GM08714 (cell line): Measurements from ENCODE around the gene SPARC.

Experiments
- H3K4me3 ChIP-seq: fragments of 200-500 bp; sonication (Bioruptor generic); 2 replicates; pipeline ENCODE4 v1.5.1; 2014; ENCODE audit warnings: mild to moderate bottlenecking, low read length, inconsistent platforms
- ZNF274 ChIP-seq: IDR thresholded peaks from 2 replicates; pipeline ENCODE4 v1.6.1; 2012; ENCODE audit warnings: mild to moderate bottlenecking, low read depth, low read length

SPARC gene

GRCh38 chr5:151665613-151666012, 21.1 kb downstream of the SPARC start:
- no peak for TF ChIP-seq ZNF274
- no peak overlapping the region for H3K4me3 ChIP-seq

- no peak for TF ChIP-seq ZNF274
Measured at GRCh38 chr5:151664694-151665585, 21.8 kb downstream of the SPARC start.

DNA sequence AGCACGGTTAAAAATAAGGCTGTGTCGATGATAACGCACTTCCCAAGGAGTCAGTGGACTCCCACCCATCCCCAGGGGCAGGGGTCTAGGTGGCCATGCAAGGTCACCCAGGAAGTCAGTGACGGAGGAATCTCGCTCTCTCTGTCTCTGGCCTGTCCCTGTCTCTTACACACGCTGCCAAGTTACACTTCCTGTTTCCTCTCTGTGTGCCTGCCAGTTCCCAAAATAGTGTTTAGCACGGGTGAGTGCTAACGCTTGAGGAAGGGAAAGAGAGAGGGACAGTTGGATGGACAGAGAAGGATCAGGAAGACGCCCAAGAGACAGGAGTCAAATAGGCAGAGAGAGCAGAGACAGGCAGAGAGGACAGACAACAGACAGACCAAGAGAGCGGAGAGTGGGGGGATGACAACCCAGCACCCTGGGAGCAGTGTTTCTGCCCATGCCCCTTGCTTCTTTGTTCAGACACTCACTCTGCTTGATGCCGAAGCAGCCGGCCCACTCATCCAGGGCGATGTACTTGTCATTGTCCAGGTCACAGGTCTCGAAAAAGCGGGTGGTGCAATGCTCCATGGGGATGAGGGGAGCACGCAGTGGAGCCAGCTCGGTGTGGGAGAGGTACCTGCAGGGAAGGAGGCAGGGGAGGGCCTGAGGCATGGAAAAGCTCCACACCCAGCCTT, 23.0 kb downstream of the SPARC start:
- no peak for TF ChIP-seq ZNF274
- no peak overlapping the region for H3K4me3 ChIP-seq

More at GRCh38 chr5:151664694-151665585, 21.8 kb downstream of the SPARC start:
- H3K4me3 ChIP-seq = no peak overlapping the region

DNA sequence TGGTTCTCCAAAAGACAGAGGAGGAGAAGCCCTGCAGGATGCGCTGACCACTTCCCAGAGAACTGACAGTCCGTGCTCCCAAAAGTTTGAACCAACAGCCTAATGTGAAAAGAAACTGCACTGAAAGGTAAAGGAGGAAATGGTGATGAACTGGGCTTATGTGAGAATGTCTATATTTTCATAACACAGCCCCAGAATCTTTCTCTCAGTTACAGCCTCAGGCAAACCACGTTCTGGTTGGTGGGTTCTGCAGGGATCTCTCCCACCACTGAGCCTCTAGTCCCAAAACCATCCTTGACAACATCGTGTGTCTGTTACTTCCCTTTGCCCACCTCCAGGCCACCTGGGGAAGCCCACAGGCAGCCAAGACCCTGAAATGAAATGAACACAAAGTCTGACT, 23.9 kb downstream of the SPARC start:
- no peak for TF ChIP-seq ZNF274
- H3K4me3 ChIP-seq = no peak overlapping the region; the same call in 1 of the 2 replicates

DNA sequence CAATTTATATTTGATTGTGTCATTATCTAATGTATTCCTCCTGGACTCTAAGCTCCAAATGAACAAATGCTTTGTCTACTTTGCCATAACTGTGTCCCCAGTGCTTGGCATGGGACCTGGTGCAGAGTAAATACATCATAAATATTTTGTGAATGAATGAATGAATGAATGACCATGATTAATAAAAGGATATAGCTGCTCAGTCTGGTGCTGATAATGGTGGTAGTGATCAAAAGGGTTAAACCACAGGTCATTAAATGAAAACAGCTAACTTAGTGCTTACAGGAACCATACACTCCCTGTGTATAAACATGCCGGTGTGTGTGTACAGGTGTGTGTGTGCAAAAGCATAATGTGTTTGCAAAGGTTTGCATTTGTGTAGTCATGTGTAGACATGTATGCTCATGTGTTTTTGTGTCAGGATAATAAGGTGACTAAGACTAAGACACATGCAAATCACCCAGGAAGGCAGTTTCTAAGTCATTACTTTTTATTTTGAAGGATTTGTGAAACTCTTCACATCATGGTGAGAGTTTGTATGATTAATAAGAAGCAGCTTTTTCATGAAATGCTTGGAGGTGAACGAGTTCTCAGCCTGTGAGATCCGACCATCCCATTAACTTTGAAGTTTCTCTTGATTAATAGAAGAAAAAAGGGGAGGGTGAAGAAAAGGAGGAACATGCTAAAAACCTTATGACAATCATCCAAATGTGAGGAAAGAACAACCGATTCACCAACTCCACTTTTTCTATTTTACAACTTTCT, 24.6 kb downstream of the SPARC start:
- no peak overlapping the region; the same call in 1 of the 2 replicates for H3K4me3 ChIP-seq
- no peak for TF ChIP-seq ZNF274

DNA sequence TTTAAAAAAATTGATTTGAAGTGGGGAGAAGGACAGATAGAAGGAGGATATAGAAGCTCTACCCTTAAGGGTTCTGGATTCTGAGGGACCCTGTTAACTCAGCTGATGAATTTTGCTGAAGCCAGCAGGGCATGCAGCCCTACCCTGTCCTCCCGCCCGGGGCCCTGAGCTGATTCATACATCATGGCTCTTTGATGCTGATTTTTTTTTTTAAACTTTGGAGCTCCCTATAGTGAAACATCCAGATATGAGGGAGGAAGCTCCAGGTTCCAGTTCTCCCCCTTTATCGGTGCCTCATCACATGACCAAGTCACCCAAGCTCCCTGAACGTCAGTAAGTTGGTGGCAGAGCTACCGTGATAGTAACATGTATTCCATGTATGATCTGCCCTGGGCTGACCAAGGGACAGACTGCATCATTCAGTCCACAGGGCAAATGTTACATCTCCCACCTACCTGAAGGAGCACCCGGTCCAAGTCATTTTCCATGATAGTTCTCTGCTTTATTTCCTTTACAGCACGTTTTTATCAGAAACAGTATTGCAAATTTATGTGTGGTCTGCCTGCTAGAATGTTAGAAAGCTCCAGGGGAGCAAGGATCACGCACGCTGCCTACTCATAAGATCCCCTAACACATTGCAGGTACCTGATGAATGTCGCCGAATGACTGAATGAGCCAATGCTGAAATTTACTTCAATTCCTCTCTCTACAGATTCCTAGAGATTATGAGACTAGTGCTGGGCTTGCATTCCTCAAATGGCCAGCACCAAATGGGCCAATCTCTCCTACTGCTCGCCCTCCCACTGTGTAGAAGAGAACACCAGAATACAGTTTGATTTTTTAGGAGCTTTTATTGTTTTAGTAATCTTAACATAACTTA, 25.9 kb downstream of the SPARC start:
- H3K4me3 ChIP-seq = no peak overlapping the region
- TF ChIP-seq ZNF274 = no peak

- H3K4me3 ChIP-seq = no peak overlapping the region
- TF ChIP-seq ZNF274 = no peak
Measured at GRCh38 chr5:151659001-151659754, 27.5 kb downstream of the SPARC start.

DNA sequence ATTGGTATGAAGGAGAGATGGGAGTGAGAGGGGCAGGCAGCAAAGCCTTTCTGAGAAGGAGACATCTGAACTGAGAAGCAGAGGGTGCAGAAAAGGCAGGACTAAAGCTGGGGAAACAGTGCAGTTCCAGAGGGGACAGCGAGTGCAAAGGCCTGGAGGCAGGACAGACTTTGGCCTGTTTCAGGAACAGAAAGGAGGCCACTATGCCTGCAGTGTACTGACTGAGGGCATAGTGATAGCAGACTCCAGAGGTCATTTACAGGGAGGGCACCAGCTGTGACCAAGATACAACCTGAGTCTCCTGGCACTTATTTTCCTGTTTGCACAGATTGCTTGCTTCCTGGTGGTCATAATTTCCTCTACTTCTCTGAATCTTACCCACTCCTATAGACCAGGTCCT, 29.6 kb downstream of the SPARC start:
- no peak for TF ChIP-seq ZNF274
- H3K4me3 ChIP-seq = no peak overlapping the region

GRCh38 chr5:151656311-151656710, 30.4 kb downstream of the SPARC start:
- TF ChIP-seq ZNF274 = no peak
- H3K4me3 ChIP-seq = no peak overlapping the region

DNA sequence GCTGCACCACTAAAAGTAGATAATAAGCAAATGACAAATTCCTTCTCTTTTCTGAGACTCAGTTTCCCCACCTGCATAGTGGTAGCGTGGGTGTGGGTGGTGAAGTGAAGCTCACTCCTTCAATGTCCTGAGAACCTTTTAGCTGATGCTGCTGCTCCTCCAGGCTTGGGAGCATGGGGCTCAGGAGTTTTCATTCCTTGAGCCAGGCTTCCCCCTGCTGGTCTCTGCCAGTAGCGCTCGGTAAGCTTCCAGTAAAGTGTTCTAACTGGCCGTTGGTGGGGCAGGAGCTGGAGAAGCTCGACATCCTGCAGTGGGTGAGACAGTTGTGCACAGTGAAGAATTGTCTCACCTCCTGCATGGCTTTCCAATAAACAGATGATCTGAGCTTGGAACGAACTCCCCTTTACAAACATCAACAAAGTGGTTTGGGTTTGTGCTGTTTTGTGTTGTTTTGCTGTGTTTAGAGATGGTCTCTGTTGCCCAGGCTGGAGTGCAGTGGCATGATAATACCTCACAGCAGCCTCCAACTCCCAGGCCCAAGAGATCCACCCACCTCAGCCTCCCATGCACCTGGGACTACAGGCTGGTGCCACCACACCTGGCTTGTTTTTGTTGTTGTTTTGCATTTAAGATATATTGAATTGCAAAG, 34.6 kb downstream of the SPARC start:
- TF ChIP-seq ZNF274 = no peak
- H3K4me3 ChIP-seq = no peak overlapping the region

- no peak for TF ChIP-seq ZNF274
- H3K4me3 ChIP-seq = no peak overlapping the region
Measured at GRCh38 chr5:151648988-151649387, 37.7 kb downstream of the SPARC start.

DNA sequence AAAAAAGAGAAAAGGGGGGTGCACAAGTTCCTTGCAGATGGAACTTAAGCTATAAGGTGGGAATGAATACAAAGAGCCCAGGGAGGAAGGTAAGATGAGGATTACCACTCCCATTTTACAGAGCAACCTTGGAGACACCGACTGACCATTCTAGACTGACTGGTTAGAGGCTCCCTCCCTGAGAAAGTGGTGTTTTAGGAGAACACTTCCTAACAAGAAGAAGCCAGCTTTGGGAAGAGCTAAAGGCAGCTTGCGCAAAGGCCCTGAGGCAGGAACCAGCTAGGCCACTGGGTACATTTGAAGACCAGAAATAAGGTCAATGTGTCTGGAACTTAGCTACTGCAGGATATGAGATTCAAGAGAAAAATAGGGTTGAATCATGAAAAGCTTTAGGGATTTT, 38.6 kb downstream of the SPARC start:
- no peak for TF ChIP-seq ZNF274
- no peak overlapping the region for H3K4me3 ChIP-seq
